ENCODE results near the gene EIF4A2. TPM values are rescaled to one million over a fixed set of nuclear protein-coding genes. Genes with fewer than 3 reads are reported as not detected.

EIF4A2 gene
- total and polyA plus RNA-seq, 12 donors: 221 to 791 (median 517) TPM

DNA sequence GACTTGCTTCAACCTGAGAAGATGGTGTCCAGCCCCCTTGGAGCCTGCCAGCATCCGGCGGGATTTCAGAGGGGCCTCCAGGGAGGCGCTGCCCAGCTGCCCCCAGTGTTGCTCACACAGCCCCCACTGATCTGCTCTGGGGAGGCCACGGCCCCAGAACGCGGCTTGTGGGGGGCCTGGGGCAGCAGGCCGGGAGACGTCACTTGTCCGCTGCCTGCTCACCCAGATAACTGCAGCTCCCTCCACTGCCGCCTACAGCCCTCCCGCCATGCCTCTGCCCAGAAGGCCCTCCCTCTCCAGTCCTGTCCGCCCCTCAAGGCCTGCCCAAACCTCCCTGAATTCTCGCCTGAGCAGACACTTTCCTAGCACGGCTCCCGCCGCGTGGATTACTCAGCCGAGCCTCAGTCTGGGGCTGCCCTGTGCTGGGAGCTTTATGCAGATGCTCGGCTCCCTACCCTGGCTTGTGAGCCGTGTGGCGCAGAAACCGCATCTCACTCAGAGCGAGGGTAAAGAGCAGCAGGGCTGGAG is 42.0 kb downstream of the EIF4A2 start:
- WGBS, 4 donors: 20 to 28% (median 21%) methylated on average over 8 to 23 of the region's 23 CpGs
- Histone ChIP-seq H3K27me3 (peaks cover 23% of the 10 kb centered on the region), H3K9me3 (replicated peaks in 1 of 3) (no peaks in the 10 kb centered on the region), H3K27ac (no peak overlapping the region), H3K36me3 (replicated peaks in 1 of 2) (no peaks in the 10 kb centered on the region), H3K4me3 (no peak overlapping the region), H3K4me1 (replicated peaks in 1 of 2) (peaks cover 0 to 5% of the 10 kb centered on the region in 2 donors)
- intact Hi-C loops (cut with DNase I): loop anchor here in 1 of 2 donors (10.0 kb wide), 1 partner anchor 211 kb away; the partner anchor contains the start of gene AHSG
- no peak for TF ChIP-seq CTCF (IDR thresholded peaks at IDR 0.05)
- TF ChIP-seq POLR2A (IDR thresholded peaks at IDR 0.05): no peak
- peak in 2 of 7 donors; percentile 3 to 22 for DNase-seq

GRCh38 chr3:186825872-186826409 is 42.6 kb downstream of the EIF4A2 start:
- no peak overlapping the region for H3K27ac ChIP-seq
- intact Hi-C loops (cut with DNase I): loop anchor here in 1 of 2 donors (10.0 kb wide), 1 partner anchor 211 kb away; the partner anchor contains the start of gene AHSG
- no peak for DNase-seq
- H3K27me3 ChIP-seq: peaks cover 28% of the 10 kb centered on the region
- no peaks in the 10 kb centered on the region for H3K9me3 ChIP-seq (replicated peaks in 1 of 3)
- peaks cover 0 to 5% of the 10 kb centered on the region in 2 donors for H3K4me1 ChIP-seq (replicated peaks in 1 of 2)
- H3K36me3 ChIP-seq (replicated peaks in 1 of 2): no peaks in the 10 kb centered on the region
- WGBS, 4 donors: 44 to 51% (median 48%) methylated on average over 10 to 11 of the region's 11 CpGs
- no peak for TF ChIP-seq POLR2A (IDR thresholded peaks at IDR 0.05)
- no peak for TF ChIP-seq CTCF (IDR thresholded peaks at IDR 0.05)
- no peak overlapping the region for H3K4me3 ChIP-seq

- no peak for DNase-seq
- H3K27me3 ChIP-seq: peaks cover 29% of the 10 kb centered on the region
- H3K4me3 ChIP-seq: peak overlapping the region in 1 of 4 donors; percentile 70
- intact Hi-C loops (cut with DNase I): loop anchor here in 1 of 2 donors (10.0 kb wide), 1 partner anchor 212 kb away; the partner anchor contains the start of gene AHSG
- 21 to 32% (median 26%) methylated on average over 14 of the region's 14 CpGs for WGBS, 4 donors
- TF ChIP-seq POLR2A (IDR thresholded peaks at IDR 0.05): no peak
- H3K36me3 ChIP-seq (replicated peaks in 1 of 2): no peaks in the 10 kb centered on the region
- peaks cover 0 to 5% of the 10 kb centered on the region in 2 donors for H3K4me1 ChIP-seq (replicated peaks in 1 of 2)
- no peaks in the 10 kb centered on the region for H3K9me3 ChIP-seq (replicated peaks in 1 of 3)
- no peak overlapping the region for H3K27ac ChIP-seq
Measured at GRCh38 chr3:186826410-186826975, 43.1 kb downstream of the EIF4A2 start.

- peak overlapping the region in 1 of 5 donors; percentile 17 for H3K27ac ChIP-seq
- intact Hi-C loops (cut with DNase I): loop anchor here in 1 of 2 donors (10.0 kb wide), 1 partner anchor 212 kb away; the partner anchor contains the start of gene AHSG
- no peaks in the 10 kb centered on the region for H3K36me3 ChIP-seq (replicated peaks in 1 of 2)
- H3K4me1 ChIP-seq (replicated peaks in 1 of 2): peaks cover 0 to 5% of the 10 kb centered on the region in 2 donors
- H3K9me3 ChIP-seq (replicated peaks in 1 of 3): no peaks in the 10 kb centered on the region
- peaks cover 29% of the 10 kb centered on the region for H3K27me3 ChIP-seq
- 2 to 8% (median 4%) methylated on average over 19 to 80 of the region's 80 CpGs for WGBS, 4 donors
- TF ChIP-seq POLR2A (IDR thresholded peaks at IDR 0.05): peak in 1 of 2 donors; percentile 28
- no peak for TF ChIP-seq CTCF (IDR thresholded peaks at IDR 0.05)
- peak overlapping the region in 2 of 4 donors; percentile 70 to 73 for H3K4me3 ChIP-seq
- peak; percentile 57 to 85 (median 75) for DNase-seq
Measured at GRCh38 chr3:186826976-186827857, 43.8 kb downstream of the EIF4A2 start.
